Liver (tissue), 9 donors: ENCODE results near the gene HHIPL1. TPM values are rescaled to one million over a fixed set of nuclear protein-coding genes. Genes with fewer than 3 reads are reported as not detected.

Experiments used
- DNase-seq: peaks from one replicate; pipeline ENCODE4 v3.0.0-alpha.2; 2017; ENCODE audit warnings: low spot score
- H3K27ac ChIP-seq, 2 donors: one replicate each; pipeline ENCODE4 v1.7.0; 2013; ENCODE audit warnings: inconsistent platforms in 2 of 2, low read length in 2 of 2, control low read depth in 1 of 2, low read depth in 1 of 2, mild to moderate bottlenecking in 1 of 2
- H3K27me3 ChIP-seq, 4 donors: one replicate each; pipeline versions ENCODE4 v1.6.1 to v1.7.0; 2013; ENCODE audit warnings: low read length in 3 of 4, inconsistent platforms in 1 of 4, mild to moderate bottlenecking in 1 of 4, moderate library complexity in 1 of 4; ENCODE audit not compliant: control insufficient read depth in 4 of 4, insufficient read depth in 4 of 4
- H3K36me3 ChIP-seq, 4 donors: one replicate each; pipeline versions ENCODE4 v1.6.1 to v1.7.0; 2013; ENCODE audit warnings: low read length in 3 of 4, mild to moderate bottlenecking in 3 of 4, low read depth in 1 of 4, moderate library complexity in 1 of 4; ENCODE audit not compliant: control insufficient read depth in 4 of 4, insufficient read depth in 3 of 4
- H3K4me1 ChIP-seq, 4 donors: one replicate each; pipeline versions ENCODE4 v1.6.1 to v1.7.0; 2013; ENCODE audit warnings: low read length in 3 of 4, mild to moderate bottlenecking in 3 of 4, moderate library complexity in 1 of 4; ENCODE audit not compliant: control insufficient read depth in 4 of 4, insufficient read depth in 4 of 4
- H3K4me3 ChIP-seq, 3 donors: one replicate each; pipeline versions ENCODE4 v1.6.1 to v1.7.0; 2013; ENCODE audit warnings: low read length in 3 of 3, control low read depth in 1 of 3, low read depth in 1 of 3, mild to moderate bottlenecking in 1 of 3
- H3K9ac ChIP-seq, 2 donors: one replicate each; pipeline ENCODE4 v1.7.0; 2013; ENCODE audit warnings: low read length in 2 of 2, mild to moderate bottlenecking in 2 of 2, moderate library complexity in 2 of 2, control low read depth in 1 of 2, low read depth in 1 of 2
- H3K9me3 ChIP-seq, 4 donors: one replicate each; pipeline versions ENCODE4 v1.6.1 to v1.7.0; 2013; ENCODE audit warnings: low read length in 3 of 4; ENCODE audit not compliant: control insufficient read depth in 4 of 4
- ATF3 ChIP-seq: IDR thresholded peaks from 2 replicates; pipeline ENCODE4 v1.6.1; 2016; ENCODE audit warnings: antibody characterized with exemption
- CTCF ChIP-seq: fragments of 150-350 bp; IDR thresholded peaks from 2 replicates; pipeline ENCODE4 v1.5.1; 2017; ENCODE audit warnings: improper control_type of control experiment, low read depth, low read length; ENCODE audit not compliant: missing input control
- EGR1 ChIP-seq, 2 donors: IDR thresholded peaks; 2 replicates each; pipeline ENCODE4 v1.6.1; 2016 to 2018; ENCODE audit warnings: antibody characterized with exemption in 2 of 2, low read depth in 2 of 2
- FOXA1 ChIP-seq: IDR thresholded peaks from 2 replicates; pipeline ENCODE4 v1.6.1; 2016; ENCODE audit warnings: antibody characterized with exemption
- FOXA2 ChIP-seq: IDR thresholded peaks from 2 replicates; pipeline ENCODE4 v1.6.1; 2016; ENCODE audit warnings: antibody characterized with exemption
- GABPA ChIP-seq, 2 donors: IDR thresholded peaks in 1 of 2; conservative IDR thresholded peaks in 1 of 2; 2 replicates each; pipeline ENCODE4 v1.6.1; 2016; ENCODE audit warnings: antibody characterized with exemption in 2 of 2, mild to moderate bottlenecking in 1 of 2, moderate library complexity in 1 of 2
- HNF4A ChIP-seq, 2 donors: conservative IDR thresholded peaks; 2 replicates each; pipeline ENCODE4 v1.6.1; 2016; ENCODE audit warnings: antibody characterized with exemption in 2 of 2, mild to moderate bottlenecking in 2 of 2
- HNF4G ChIP-seq: IDR thresholded peaks from 2 replicates; pipeline ENCODE4 v1.6.1; 2016; ENCODE audit warnings: antibody characterized with exemption
- JUND ChIP-seq, 2 donors: IDR thresholded peaks; 2 replicates each; pipeline ENCODE4 v1.6.1; 2016; ENCODE audit warnings: antibody characterized with exemption in 2 of 2
- MAX ChIP-seq: IDR thresholded peaks from 2 replicates; pipeline ENCODE4 v1.6.1; 2016; ENCODE audit warnings: antibody characterized with exemption
- NR2F2 ChIP-seq: IDR thresholded peaks from 2 replicates; pipeline ENCODE4 v1.6.1; 2016; ENCODE audit warnings: antibody characterized with exemption
- RAD21 ChIP-seq, 2 donors: IDR thresholded peaks; 2 replicates each; pipeline ENCODE4 v1.6.1; 2016; ENCODE audit warnings: antibody characterized with exemption in 2 of 2, mild to moderate bottlenecking in 2 of 2
- REST ChIP-seq: IDR thresholded peaks from 2 replicates; pipeline ENCODE4 v1.6.1; 2016; ENCODE audit warnings: antibody characterized with exemption, mild to moderate bottlenecking
- RXRA ChIP-seq, 2 donors: IDR thresholded peaks; 2 replicates each; pipeline ENCODE4 v1.6.1; 2017 to 2018; ENCODE audit warnings: antibody characterized with exemption in 2 of 2, mild to moderate bottlenecking in 1 of 2
- SP1 ChIP-seq: IDR thresholded peaks from 2 replicates; pipeline ENCODE4 v1.6.1; 2018; ENCODE audit warnings: antibody characterized with exemption, mild to moderate bottlenecking
- TAF1 ChIP-seq: conservative IDR thresholded peaks from 2 replicates; pipeline ENCODE4 v1.6.1; 2016; ENCODE audit warnings: antibody characterized with exemption, mild to moderate bottlenecking
- YY1 ChIP-seq: IDR thresholded peaks from 2 replicates; pipeline ENCODE4 v1.6.1; 2016; ENCODE audit warnings: antibody characterized with exemption, mild to moderate bottlenecking
- WGBS: extraction: QIAGEN DNeasy Blood & Tissue Kit; methylation state at CpG from one replicate; pipeline ENCODE4 v1.1.7; 2013; 5-methylcytosine and 5-hydroxymethylcytosine counted together
- polyA plus RNA-seq, 2 donors: library from polyadenylated mRNA; stranded (reverse) in 1 of 2; unstranded in 1 of 2; fragments of 200-250 nt in 1 of 2; fragments of >200 nt in 1 of 2; fragmentation: Nextera tagmentation in 1 of 2; extraction: Ambion mirVana in 1 of 2; gene quantifications; one replicate each; pipeline versions ENCODE4 v1.2.1 to v1.2.3, GENCODE V29; 2013 to 2015
- total RNA-seq, 2 donors: library from RNA; depleted of rRNA; stranded (reverse); fragments of >200 nt; gene quantifications; one replicate each; pipeline ENCODE4 v1.2.3, GENCODE V29; 2014
- donor health status: healthy.
- donor health status: healthy.
- donor health status: healthy.
- donor health status: healthy.
- donor health status: healthy.

Gene HHIPL1
- total and polyA plus RNA-seq, 4 donors: 0.96 to 1.7 (median 1.0) TPM

- WGBS: 77% methylated on average over 3 of the region's 3 CpGs
- no peak for DNase-seq
These were observed 49.0 kb downstream of the HHIPL1 start for GRCh38 chr14:99693918-99694317.

More at GRCh38 chr14:99693918-99694317, 49.0 kb downstream of the HHIPL1 start:
- H3K9ac ChIP-seq: no peak overlapping the region
- TF ChIP-seq EGR1 (IDR thresholded peaks at IDR 0.05; ENCODE audit: low read depth in 2 of 2) (no peak), FOXA2 (no peak), SP1 (no peak), ATF3 (no peak), TAF1 (no peak), CTCF (no peak), RAD21 (IDR thresholded peaks at IDR 0.05) (no peak), JUND (IDR thresholded peaks at IDR 0.05) (no peak), RXRA (IDR thresholded peaks at IDR 0.05) (no peak), YY1 (no peak), REST (no peak), GABPA (IDR thresholded peaks at IDR 0.05 in 1 of 2, conservative IDR thresholded peaks at IDR 0.05 in 1 of 2) (no peak), HNF4G (no peak), MAX (no peak), NR2F2 (no peak), HNF4A (conservative IDR thresholded peaks at IDR 0.05) (no peak), FOXA1 (no peak)
- no peak overlapping the region for H3K27ac ChIP-seq
- no peak overlapping the region for H3K4me3 ChIP-seq
- no peaks in the 10 kb centered on the region for H3K4me1 ChIP-seq
- no peaks in the 10 kb centered on the region for H3K27me3 ChIP-seq
- H3K36me3 ChIP-seq: no peaks in the 10 kb centered on the region
- H3K9me3 ChIP-seq: no peaks in the 10 kb centered on the region
